IPS-20b (cell line): ENCODE measurements around the gene ACOT8.
"Not testable (repeated sequence)": the region's sequence is repeated elsewhere in the genome, so short reads cannot be mapped to it uniquely, and the experiment has no call there.

Experiments
- H3K27ac ChIP-seq: one replicate; pipeline ENCODE4 v1.5.1; 2013; ENCODE audit warnings: low read length
- H3K27me3 ChIP-seq: 2 replicates; pipeline ENCODE4 v1.6.1; 2013; ENCODE audit warnings: mild to moderate bottlenecking, low read length, inconsistent platforms; ENCODE audit not compliant: insufficient read depth
- H3K36me3 ChIP-seq: 2 replicates; pipeline ENCODE4 v1.6.1; 2013; ENCODE audit warnings: low read depth, mild to moderate bottlenecking, inconsistent platforms, low read length, moderate library complexity; ENCODE audit not compliant: insufficient read depth
- H3K4me1 ChIP-seq: 2 replicates; pipeline ENCODE4 v1.6.1; 2013; ENCODE audit warnings: mild to moderate bottlenecking, control low read depth, inconsistent platforms, low read length, moderate library complexity; ENCODE audit not compliant: insufficient read depth
- H3K4me3 ChIP-seq: 2 replicates; pipeline ENCODE4 v1.5.1; 2013; ENCODE audit warnings: mild to moderate bottlenecking, low read length, inconsistent platforms
- H3K9ac ChIP-seq: 2 replicates; pipeline ENCODE4 v1.6.1; 2013; ENCODE audit warnings: low read depth, mild to moderate bottlenecking, inconsistent platforms, low read length, moderate library complexity
- H3K9me3 ChIP-seq: 2 replicates; pipeline ENCODE4 v1.6.1; 2013; ENCODE audit warnings: mild to moderate bottlenecking, low read depth, low read length, inconsistent platforms; ENCODE audit not compliant: insufficient read depth

Gene ACOT8

DNA sequence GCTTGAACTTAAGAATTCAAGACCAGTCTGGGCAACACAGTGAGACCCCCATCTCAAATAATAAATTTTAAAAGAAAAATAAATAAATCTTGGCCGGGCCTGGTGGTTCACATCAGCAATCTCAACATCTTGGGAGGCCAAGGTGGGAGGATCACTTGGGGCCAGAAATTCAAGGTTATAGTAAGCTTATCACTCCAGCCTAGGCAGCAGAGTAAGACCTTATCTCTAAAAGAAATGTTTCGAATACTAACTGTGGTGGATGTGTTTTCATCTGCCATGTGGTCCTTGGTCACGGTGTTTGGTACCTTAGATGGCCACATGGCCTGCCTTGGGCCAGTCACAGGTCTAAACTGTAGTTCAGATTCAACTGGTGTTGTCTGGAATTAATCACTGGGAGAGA is 39.0 kb downstream of the ACOT8 start:
- Histone ChIP-seq H3K4me3 (no peak overlapping the region), H3K9me3 (no peaks in the 10 kb centered on the region), H3K27ac (no peak overlapping the region)

DNA sequence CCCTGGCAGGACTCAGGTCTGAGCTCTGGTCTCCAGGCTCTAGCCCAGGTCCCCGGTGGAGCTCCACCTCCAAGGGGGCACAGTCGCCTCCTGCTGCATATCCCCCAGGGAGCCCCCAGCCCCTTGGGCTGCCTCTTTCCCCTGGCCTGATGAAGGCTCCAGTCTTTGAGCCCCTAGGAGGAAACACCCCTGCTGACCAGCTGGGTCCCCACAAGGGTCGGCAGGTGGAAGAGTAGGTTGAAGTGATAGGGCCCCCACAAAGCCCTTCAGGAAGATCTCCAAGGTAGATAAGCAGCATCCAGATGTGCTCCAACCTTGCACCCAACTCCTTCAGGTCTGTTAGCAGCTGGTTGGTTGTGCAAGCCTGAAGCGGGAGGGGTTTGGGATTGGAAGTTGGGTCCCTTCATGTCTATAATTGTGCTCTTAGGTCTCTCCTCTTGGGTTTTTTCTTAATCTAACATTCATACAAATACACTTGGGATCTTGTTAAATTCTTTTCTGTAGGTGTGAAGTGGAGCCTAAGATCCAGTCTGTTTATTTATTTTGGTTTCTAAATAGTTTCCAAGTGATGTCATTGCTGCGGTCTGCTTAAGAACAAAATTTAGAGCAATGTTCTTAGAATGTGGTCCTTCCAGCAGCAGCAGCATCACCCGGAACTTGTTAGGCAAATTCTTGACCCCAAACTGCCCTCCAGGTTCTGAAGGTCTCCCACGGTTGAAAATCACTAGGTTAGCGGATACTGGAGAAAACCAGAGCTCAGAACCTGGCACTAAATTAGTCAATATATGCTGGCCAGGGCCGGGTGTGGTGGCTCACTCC is 39.6 kb downstream of the ACOT8 start:
- H3K27ac ChIP-seq = no peak overlapping the region

More for the DNA sequence above, 39.0 kb downstream of the ACOT8 start:
- Histone ChIP-seq H3K9ac (no peak overlapping the region), H3K27me3 (peaks cover 8% of the 10 kb centered on the region), H3K4me1 (no peaks in the 10 kb centered on the region; the same call in 1 of the 2 replicates), H3K36me3 (peaks cover 47% of the 10 kb centered on the region)

DNA sequence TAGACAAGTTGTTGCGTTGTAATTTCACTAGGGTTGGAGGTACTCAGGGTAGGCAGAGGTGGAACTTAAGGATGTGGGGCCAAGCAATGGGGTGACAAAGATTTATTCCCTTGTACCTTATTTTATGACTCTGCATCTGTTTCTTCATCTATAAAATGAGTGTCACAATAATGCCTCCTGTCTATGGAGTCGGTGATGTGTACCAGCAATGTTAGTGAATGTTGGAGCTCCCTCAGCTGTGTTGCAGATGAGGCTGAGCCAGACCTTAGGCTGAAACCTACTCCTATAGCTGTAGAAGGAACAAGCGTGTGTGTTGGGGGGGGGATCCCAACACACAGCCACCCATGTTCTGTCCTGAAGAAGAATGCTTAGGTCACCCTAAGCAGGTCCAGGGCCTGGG is 40.2 kb downstream of the ACOT8 start:
- Histone ChIP-seq H3K9me3 (no peaks in the 10 kb centered on the region), H3K36me3 (peaks cover 49% of the 10 kb centered on the region), H3K27ac (no peak overlapping the region)

More for the DNA sequence above, 39.6 kb downstream of the ACOT8 start:
- peaks cover 49% of the 10 kb centered on the region for H3K36me3 ChIP-seq
- H3K9ac ChIP-seq = no peak overlapping the region
- 0 out of 2 replicates have a peak, but pooled peaks cover 2% of the 10 kb centered on the region for H3K27me3 ChIP-seq
- H3K4me3 ChIP-seq = no peak overlapping the region
- H3K4me1 ChIP-seq = no peaks in the 10 kb centered on the region; the same call in 1 of the 2 replicates
- H3K9me3 ChIP-seq = no peaks in the 10 kb centered on the region

DNA sequence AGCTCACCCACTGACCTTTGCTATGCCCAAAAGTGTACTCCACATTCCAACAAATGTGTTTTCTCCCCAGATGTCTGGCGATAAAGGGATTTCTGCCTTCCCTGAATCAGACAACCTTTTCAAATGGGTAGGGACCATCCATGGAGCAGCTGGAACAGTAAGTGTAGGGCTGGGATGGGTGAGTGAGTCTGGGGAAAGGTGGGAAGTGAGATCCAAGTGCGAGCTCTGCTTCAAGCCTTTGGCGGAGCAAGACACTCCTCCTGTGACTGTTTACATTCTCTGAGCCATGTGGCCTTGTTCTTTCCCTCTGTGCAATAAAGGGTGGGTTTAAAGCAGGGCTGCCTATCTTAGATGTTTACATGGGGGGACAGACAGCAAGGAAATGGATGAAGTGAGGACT is 42.9 kb downstream of the ACOT8 start:
- Histone ChIP-seq H3K27ac (no peak overlapping the region), H3K36me3 (peaks cover 68% of the 10 kb centered on the region), H3K4me1 (no peaks in the 10 kb centered on the region), H3K27me3 (no peaks in the 10 kb centered on the region), H3K9ac (no peak overlapping the region), H3K9me3 (no peaks in the 10 kb centered on the region), H3K4me3 (peak overlapping the region; percentile 36; the same call in 1 of the 2 replicates)

More for the DNA sequence above, 40.2 kb downstream of the ACOT8 start:
- Histone ChIP-seq H3K4me1 (no peaks in the 10 kb centered on the region; the same call in 1 of the 2 replicates), H3K4me3 (no peak overlapping the region), H3K27me3 (no peaks in the 10 kb centered on the region), H3K9ac (no peak overlapping the region)

DNA sequence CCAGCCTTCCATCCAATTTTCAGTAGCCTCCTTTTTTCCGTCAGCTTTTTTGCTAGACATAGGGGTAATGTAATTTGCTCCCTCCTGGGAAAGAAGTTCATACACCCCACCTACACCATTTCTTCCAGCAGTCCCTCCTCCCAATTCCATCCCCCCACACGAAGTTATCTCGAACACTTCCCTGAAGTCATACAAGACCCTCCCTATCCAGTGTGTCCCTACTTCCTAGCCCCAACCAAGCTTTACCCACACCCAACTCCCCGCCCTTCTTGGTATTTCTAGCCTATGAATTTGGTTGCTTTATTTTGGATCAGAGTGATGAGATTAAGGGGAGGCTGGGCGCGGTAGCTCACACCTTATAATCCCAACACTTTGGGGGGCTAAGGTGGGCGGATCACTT is 43.7 kb downstream of the ACOT8 start:
- Histone ChIP-seq H3K27ac (no peak overlapping the region), H3K36me3 (peaks cover 75% of the 10 kb centered on the region), H3K4me3 (peak overlapping the region; percentile 97), H3K4me1 (no peaks in the 10 kb centered on the region), H3K9ac (peak overlapping the region; percentile 97), H3K27me3 (no peaks in the 10 kb centered on the region), H3K9me3 (no peaks in the 10 kb centered on the region)

DNA sequence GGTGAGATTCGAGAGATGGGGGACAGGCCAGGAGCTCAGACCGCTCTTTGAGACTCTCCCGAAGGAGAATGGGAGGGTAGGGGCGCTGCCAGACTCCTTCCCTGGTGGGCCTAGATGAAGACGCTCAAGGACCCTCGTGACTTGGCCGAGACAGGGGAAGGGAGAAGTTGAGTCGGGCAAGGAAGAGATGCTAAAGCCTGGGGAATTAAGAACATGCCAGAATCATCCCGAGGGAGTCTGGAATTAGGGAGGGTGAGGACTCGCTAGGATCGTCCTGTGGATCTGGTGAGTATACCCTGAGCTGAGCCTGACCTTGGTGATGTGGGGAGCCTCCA is 44.2 kb downstream of the ACOT8 start:
- H3K4me1 ChIP-seq = no peaks in the 10 kb centered on the region
- no peaks in the 10 kb centered on the region for H3K9me3 ChIP-seq
- H3K27me3 ChIP-seq = no peaks in the 10 kb centered on the region
- peaks cover 78% of the 10 kb centered on the region for H3K36me3 ChIP-seq
- H3K4me3 ChIP-seq = peak overlapping the region; percentile 97
- peak overlapping the region; percentile 97 for H3K9ac ChIP-seq
- H3K27ac ChIP-seq = peak overlapping the region; percentile 46

DNA sequence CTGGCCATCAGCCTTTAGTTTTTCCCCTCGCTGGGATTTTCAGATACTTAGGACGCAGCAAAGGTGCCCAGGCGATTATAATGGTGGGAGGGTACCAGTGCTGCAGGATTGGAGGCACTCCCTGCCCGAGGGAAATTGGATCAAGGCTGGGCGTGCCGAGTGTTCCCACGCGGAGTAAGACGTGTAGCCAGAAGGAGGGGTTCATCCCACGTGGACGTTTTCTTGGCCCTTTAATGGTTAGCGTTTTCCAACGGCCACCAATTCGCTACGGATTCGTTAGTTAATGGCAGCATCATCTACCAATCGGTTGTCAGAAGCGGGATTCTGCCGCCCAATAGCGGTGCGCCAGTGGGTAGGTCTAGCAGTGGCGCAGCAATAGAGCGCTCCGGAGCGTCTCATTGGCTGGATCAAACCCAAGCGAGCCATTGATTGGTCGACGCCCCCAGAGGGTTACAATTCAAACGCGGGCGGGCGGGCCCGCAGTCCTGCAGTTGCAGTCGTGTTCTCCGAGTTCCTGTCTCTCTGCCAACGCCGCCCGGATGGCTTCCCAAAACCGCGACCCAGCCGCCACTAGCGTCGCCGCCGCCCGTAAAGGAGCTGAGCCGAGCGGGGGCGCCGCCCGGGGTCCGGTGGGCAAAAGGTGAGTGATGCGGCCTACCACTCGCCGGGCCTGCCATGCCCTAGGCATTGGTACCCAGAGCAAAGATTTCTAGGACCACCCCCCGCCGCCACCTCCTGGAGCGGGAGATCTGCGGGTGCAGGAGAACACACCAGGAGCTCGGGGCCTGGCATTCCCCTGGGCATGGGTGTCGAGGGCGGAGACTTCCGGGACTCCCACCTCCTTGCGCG is 44.8 kb downstream of the ACOT8 start, which contains the start of gene UBE2C:
TSS of gene UBE2C (plus strand) at position 488 of the 849 bp plus-strand sequence. CDS start at position 540, 52 bp downstream.
- Histone ChIP-seq H3K27ac (peak within 1 kb of the TSS; percentile 46), H3K27me3 (no peaks in the 10 kb centered on the region), H3K4me3 (peak within 1 kb of the TSS; percentile 97), H3K9ac (peak within 1 kb of the TSS; percentile 97), H3K4me1 (no peaks in the 10 kb centered on the region), H3K9me3 (no peaks in the 10 kb centered on the region), H3K36me3 (peaks cover 80% of the 10 kb centered on the region)

DNA sequence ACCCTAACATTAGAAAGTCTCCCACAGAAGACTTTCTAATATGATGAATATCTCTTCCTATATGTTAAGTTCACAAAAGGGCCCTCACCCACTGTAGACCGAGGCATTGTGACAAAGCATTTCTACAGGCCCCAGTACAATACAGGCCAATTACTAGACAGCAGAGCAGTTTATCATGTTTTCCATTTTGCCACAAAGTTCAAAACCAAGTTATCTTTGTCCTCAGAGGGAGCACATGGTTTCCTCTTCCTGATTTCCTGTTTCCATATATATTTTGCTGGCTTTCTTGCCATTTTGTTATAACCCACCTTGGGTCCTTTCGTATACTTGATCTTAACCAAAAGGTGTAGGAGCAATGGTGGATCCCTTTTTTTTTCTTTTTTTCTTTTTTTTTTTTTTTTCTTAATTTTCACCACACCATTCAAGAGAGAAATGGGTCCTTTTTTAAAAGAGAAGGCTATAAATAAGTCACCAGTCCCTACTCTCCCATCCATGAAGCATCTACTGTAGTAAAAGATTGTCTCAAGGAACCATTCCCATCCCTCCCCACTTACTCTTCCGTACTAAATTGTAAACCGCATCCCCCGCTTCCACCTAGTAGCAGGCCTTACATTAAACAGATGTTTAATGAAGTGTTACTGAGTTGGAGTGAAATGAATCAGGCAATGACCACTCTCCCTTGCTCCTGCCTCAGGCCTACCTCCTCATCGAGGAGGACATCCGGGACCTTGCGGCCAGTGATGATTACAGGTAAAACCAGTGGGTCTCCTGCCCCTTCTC is 46.8 kb downstream of the ACOT8 start:
- Histone ChIP-seq H3K27me3 (no peaks in the 10 kb centered on the region), H3K4me1 (no peaks in the 10 kb centered on the region), H3K9me3 (no peaks in the 10 kb centered on the region), H3K36me3 (peaks cover 76% of the 10 kb centered on the region), H3K9ac (no peak overlapping the region), H3K27ac (no peak overlapping the region), H3K4me3 (no peak overlapping the region)

DNA sequence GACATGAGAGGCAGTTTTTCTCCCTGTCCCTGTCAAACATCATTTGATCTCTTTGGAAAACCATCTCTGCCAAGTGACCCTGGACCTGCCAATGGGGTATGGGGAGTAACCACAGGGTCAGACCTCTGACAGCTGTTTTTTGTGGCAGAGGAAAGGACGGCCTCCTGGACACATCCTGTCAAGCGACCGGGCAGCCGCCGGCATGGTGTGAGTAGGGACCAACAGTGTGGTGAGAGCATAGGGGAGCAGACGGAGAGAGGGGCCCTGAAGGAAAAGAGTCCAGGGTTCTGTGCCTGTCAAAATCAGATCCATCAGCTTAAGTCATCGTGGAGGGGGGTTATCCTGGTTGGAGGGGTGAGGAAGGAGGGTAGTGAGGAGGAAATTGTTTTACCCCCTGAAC is 55.3 kb downstream of the ACOT8 start:
- Histone ChIP-seq H3K4me3 (no peak overlapping the region), H3K36me3 (peaks cover 60% of the 10 kb centered on the region), H3K27me3 (no peaks in the 10 kb centered on the region), H3K4me1 (peaks cover 3% of the 10 kb centered on the region; the same call in 1 of the 2 replicates), H3K9me3 (no peaks in the 10 kb centered on the region), H3K27ac (no peak overlapping the region), H3K9ac (no peak overlapping the region)

DNA sequence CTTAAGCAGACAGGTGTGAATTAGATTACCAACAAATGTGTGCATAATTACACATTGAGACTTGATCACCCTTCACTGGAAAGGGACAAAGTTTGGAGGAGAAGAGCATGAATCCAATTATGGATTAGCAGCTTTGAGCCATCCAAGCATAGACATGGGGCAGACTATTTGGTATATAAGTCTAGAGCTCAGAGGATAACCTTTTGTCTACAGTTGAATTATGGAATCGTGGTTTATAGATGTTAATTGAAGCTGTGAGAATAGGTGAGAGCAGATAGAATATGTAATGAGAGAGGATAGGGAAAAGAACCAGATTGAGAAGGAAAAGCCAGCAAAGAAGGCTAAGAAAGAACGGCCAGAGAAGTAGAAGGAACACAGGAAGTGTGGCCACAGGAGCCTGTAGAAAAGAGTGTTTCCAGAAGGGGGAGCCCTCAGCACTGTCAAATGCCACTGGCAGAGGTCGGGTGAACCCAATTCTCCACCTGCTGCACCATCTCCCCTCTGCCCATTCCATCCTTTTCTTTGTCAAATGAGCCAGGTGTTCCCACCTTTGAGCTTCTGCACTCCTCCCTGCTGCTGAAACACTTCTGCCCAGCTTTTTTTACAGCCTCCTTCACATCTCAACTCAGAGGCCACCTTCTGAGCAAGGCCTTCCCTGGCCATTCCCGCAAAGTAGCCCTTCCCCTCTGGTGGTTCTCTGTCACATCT is 58.1 kb downstream of the ACOT8 start:
- peaks cover 3% of the 10 kb centered on the region; the same call in 1 of the 2 replicates for H3K4me1 ChIP-seq
- H3K9ac ChIP-seq = no peak overlapping the region
- peaks cover 60% of the 10 kb centered on the region for H3K36me3 ChIP-seq
- no peaks in the 10 kb centered on the region for H3K9me3 ChIP-seq
- H3K27ac ChIP-seq = no peak overlapping the region
- no peak overlapping the region for H3K4me3 ChIP-seq
- no peaks in the 10 kb centered on the region for H3K27me3 ChIP-seq

DNA sequence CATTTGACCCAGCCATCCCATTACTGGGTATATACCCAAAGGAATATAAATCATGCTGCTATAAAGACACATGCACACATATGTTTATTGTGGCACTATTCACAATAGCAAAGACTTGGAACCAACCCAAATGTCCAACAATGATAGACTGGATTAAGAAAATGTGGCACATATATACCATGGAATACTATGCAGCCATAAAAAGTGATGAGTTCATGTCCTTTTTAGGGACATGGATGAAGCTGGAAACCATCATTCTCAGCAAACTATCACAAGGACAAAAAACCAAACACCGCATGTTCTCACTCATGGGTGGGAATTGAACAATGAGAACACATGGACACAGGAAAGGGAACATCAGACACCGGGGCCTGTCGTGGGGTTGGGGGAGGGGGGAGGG is 59.2 kb downstream of the ACOT8 start:
- not testable (repeated sequence) for H3K27me3 ChIP-seq, H3K4me3 ChIP-seq, H3K9ac ChIP-seq, H3K4me1 ChIP-seq, H3K9me3 ChIP-seq, H3K27ac ChIP-seq
- peaks cover 53% of the 10 kb centered on the region for H3K36me3 ChIP-seq
